DND-41 (cell line): ENCODE results near the gene PALM3.

Experiments used
- EZH2 ChIP-seq: IDR thresholded peaks from 3 replicates; pipeline ENCODE4 v1.6.1; 2012; ENCODE audit warnings: borderline replicate concordance, low read depth, mild to moderate bottlenecking, moderate library complexity, low read length, inconsistent platforms; ENCODE audit not compliant: severe bottlenecking
- TF ChIP-seq, protein P1 (sequence below): IDR thresholded peaks from 2 replicates; pipeline ENCODE4 v1.5.1; 2012; ENCODE audit warnings: borderline replicate concordance, low read length, moderate library complexity, mild to moderate bottlenecking; ENCODE audit not compliant: poor library complexity, severe bottlenecking; ENCODE audit errors: extremely low read depth

DNA sequence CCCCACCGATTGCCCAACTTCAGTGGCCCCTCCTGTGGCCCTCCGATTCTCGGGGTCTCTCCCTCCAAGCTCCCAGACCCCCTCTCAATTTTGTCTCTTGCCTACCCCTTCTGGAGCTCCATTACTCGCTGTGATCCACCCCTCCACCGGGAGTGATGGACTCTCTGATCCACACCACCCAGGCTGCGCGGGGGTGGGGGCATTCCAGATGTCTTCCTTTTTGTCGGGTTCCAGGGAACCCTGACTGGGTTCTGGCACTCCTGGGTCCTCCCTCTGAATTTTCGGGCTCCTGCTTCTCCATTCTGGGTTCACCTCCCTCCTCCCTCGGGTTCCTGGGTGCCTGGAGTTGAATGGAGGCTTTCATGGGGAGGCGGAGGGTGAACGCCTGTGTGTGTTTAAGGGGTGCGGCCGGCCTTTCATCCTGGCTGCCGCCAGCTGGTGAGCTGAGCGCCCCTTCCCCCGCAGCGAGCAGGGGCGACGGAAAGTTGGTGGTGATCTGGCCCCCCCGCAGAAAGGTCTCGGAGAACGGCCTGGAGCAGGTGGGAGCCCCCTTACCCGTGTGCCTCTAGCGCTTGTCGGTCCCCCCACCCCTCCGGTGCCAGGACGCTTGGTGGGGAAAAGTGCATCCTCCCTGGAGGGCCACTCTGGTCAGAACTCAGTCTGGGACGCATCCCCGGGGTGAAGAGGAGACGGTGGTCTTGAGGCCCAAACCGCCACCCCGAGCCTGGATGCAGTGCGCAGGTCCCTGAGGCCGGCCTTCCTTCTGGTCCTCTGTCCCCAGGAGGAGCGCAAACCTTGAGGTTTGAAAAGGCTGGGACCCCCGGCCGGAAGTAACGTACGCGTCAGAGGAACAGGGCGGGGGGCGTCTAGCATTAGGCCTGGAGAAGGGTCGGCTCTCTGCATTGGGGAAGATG lies 12.3 kb upstream of the PALM3 start:
- TF ChIP-seq, protein P1, sequence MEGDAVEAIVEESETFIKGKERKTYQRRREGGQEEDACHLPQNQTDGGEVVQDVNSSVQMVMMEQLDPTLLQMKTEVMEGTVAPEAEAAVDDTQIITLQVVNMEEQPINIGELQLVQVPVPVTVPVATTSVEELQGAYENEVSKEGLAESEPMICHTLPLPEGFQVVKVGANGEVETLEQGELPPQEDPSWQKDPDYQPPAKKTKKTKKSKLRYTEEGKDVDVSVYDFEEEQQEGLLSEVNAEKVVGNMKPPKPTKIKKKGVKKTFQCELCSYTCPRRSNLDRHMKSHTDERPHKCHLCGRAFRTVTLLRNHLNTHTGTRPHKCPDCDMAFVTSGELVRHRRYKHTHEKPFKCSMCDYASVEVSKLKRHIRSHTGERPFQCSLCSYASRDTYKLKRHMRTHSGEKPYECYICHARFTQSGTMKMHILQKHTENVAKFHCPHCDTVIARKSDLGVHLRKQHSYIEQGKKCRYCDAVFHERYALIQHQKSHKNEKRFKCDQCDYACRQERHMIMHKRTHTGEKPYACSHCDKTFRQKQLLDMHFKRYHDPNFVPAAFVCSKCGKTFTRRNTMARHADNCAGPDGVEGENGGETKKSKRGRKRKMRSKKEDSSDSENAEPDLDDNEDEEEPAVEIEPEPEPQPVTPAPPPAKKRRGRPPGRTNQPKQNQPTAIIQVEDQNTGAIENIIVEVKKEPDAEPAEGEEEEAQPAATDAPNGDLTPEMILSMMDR = no peak
- TF ChIP-seq EZH2 = no peak
